RWPE2 (cell line): Measurements from ENCODE around the gene CFAP97D1.

Experiments used
- ATAC-seq: fragments of 200-7000 bp; cut with Tn5 transposase; 3 replicates; pipeline ENCODE4 v1.9.1; 2021; ENCODE audit warnings: low read depth
- DNase-seq: peaks from one replicate; pipeline ENCODE4 v3.0.0-alpha.2; 2020; ENCODE audit warnings: low spot score
- H3K27ac ChIP-seq: fragments of 450-650 bp; 2 replicates; pipeline ENCODE4 v1.5.1; 2017; ENCODE audit warnings: mild to moderate bottlenecking; ENCODE audit not compliant: poor library complexity, severe bottlenecking
- H3K27me3 ChIP-seq: fragments of 250-450 bp; sonication (Bioruptor Pico); 2 replicates; pipeline ENCODE4 v1.5.1; 2021; ENCODE audit warnings: mild to moderate bottlenecking, moderate library complexity; ENCODE audit not compliant: insufficient read depth, poor library complexity, severe bottlenecking
- H3K36me3 ChIP-seq: fragments of 250-450 bp; sonication (Bioruptor Pico); 2 replicates; pipeline ENCODE4 v1.5.1; 2020; ENCODE audit warnings: low read depth, mild to moderate bottlenecking, moderate library complexity
- H3K4me1 ChIP-seq: fragments of 250-450 bp; sonication (Bioruptor Pico); 2 replicates; pipeline ENCODE4 v1.5.1; 2021; ENCODE audit warnings: mild to moderate bottlenecking, moderate library complexity; ENCODE audit not compliant: insufficient read depth, poor library complexity, severe bottlenecking
- H3K4me3 ChIP-seq: fragments of 250-450 bp; sonication (Bioruptor Pico); 2 replicates; pipeline ENCODE4 v1.5.1; 2021; ENCODE audit warnings: mild to moderate bottlenecking, moderate library complexity; ENCODE audit not compliant: severe bottlenecking
- H3K9me3 ChIP-seq: fragments of 250-450 bp; sonication (Bioruptor Pico); 2 replicates; pipeline ENCODE4 v1.5.1; 2021; ENCODE audit warnings: mild to moderate bottlenecking, moderate library complexity; ENCODE audit not compliant: severe bottlenecking
- CTCF ChIP-seq: fragments of 450-650 bp; IDR thresholded peaks from one replicate; pipeline ENCODE4 v1.5.1; 2017; ENCODE audit warnings: mild to moderate bottlenecking, moderate library complexity; ENCODE audit not compliant: poor library complexity, severe bottlenecking

The CFAP97D1 gene

GRCh38 chr17:43766413-43767052 lies 13.7 kb upstream of the CFAP97D1 start:
- peak; percentile 97 for TF ChIP-seq CTCF
- no peak overlapping the region for H3K4me3 ChIP-seq
- no peaks in the 10 kb centered on the region for H3K4me1 ChIP-seq
- H3K9me3 ChIP-seq = no peaks in the 10 kb centered on the region
- peaks cover 17% of the 10 kb centered on the region for H3K36me3 ChIP-seq
- H3K27ac ChIP-seq = no peak overlapping the region
- no peaks in the 10 kb centered on the region for H3K27me3 ChIP-seq
- ATAC-seq (no peak), DNase-seq (no peak)

DNA sequence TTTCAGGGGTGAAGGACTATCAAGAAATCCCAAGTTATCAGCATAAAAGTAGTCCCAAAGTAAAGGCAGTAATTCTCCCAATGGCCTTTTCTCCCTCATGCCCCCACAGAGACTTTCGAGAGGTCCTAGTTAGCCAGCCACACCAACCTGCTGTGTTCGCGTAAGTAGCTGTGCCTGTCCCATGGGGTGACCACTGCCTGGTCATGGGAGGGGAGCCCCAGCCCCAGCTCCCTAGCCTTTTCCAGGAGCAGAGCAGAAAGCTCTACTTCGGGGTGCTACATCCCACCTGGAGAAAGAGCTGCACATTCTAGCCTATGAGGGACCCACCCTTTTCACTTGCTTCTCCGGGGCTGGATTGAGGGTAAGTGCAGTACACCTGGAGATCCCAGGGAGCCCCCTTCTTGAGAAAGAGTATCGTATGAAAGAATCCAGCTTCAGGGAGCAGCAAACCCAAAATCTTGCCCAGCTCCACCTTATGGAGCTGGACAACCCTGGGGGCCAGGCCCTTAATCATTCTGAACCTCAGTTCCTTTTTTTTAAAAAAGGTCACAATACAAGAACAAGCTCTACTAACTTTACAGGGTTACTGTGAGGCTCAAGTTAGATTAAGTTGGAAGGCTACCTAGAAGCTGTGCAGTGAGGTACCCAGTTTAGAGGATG lies 13.1 kb upstream of the CFAP97D1 start:
- H3K9me3 ChIP-seq = no peaks in the 10 kb centered on the region
- TF ChIP-seq CTCF = no peak
- H3K27me3 ChIP-seq = no peaks in the 10 kb centered on the region
- peaks cover 21% of the 10 kb centered on the region for H3K36me3 ChIP-seq
- H3K4me3 ChIP-seq = no peak overlapping the region
- no peak for DNase-seq
- H3K4me1 ChIP-seq = no peaks in the 10 kb centered on the region
- no peak overlapping the region for H3K27ac ChIP-seq
- no peak for ATAC-seq

- H3K27ac ChIP-seq = no peak overlapping the region
- no peaks in the 10 kb centered on the region for H3K4me1 ChIP-seq
- TF ChIP-seq CTCF = no peak
- no peak for ATAC-seq
- peaks cover 26% of the 10 kb centered on the region for H3K36me3 ChIP-seq
- H3K27me3 ChIP-seq = no peaks in the 10 kb centered on the region
- H3K9me3 ChIP-seq = no peaks in the 10 kb centered on the region
- no peak overlapping the region for H3K4me3 ChIP-seq
- no peak for DNase-seq
These were observed 12.5 kb upstream of the CFAP97D1 start for GRCh38 chr17:43767713-43768059.

GRCh38 chr17:43768382-43768781 lies 11.9 kb upstream of the CFAP97D1 start:
- no peaks in the 10 kb centered on the region for H3K4me1 ChIP-seq
- ATAC-seq (no peak), DNase-seq (no peak)
- H3K27ac ChIP-seq = no peak overlapping the region
- H3K27me3 ChIP-seq = no peaks in the 10 kb centered on the region
- no peaks in the 10 kb centered on the region for H3K9me3 ChIP-seq
- TF ChIP-seq CTCF = no peak
- H3K36me3 ChIP-seq = peaks cover 33% of the 10 kb centered on the region
- H3K4me3 ChIP-seq = no peak overlapping the region

GRCh38 chr17:43768943-43769342 lies 11.3 kb upstream of the CFAP97D1 start:
- H3K27ac ChIP-seq = no peak overlapping the region
- H3K4me3 ChIP-seq = no peak overlapping the region
- H3K27me3 ChIP-seq = no peaks in the 10 kb centered on the region
- no peak for TF ChIP-seq CTCF
- H3K36me3 ChIP-seq = peaks cover 36% of the 10 kb centered on the region
- H3K9me3 ChIP-seq = no peaks in the 10 kb centered on the region
- no peak for ATAC-seq
- DNase-seq = no peak
- no peaks in the 10 kb centered on the region for H3K4me1 ChIP-seq
